NOMO-1 (cell line): ENCODE results near the gene NPTXR.
"Not testable (repeated sequence)": the region's sequence is repeated elsewhere in the genome, so short reads cannot be mapped to it uniquely, and the experiment has no call there.

Source experiments
- DNase-seq, 2 experiments: peaks; one replicate each; lab custom pipeline; 2025; ENCODE audit not compliant: unreplicated experiment in 2 of 2; lab: John Stamatoyannopoulos, UW

Gene NPTXR

DNA sequence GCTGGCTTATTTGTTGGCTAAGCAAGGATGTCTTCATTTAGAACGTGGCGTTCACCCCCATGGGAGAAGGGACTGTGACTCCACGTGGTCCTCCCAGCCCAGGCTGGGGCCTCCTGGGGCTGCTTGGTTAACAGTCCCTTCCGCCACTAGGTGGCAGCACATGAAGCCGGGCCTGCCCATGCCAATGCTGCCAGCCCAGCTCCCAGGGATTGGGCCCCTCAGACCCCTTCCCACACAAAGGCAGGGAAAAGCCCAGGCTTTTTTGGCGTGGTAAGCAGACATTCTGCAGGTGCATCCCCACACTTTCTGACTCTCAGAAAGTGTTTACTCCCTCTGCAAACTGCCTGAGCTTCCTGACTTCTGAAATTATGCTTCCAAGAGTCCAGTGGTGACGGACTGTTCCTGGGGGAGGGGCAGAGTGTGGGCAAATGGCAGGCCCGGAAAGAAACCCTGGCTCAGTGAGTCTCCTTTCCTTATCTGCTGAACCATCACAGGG, 25.1 kb upstream of the NPTXR start:
- peak; percentile 28 to 58 for DNase-seq

DNA sequence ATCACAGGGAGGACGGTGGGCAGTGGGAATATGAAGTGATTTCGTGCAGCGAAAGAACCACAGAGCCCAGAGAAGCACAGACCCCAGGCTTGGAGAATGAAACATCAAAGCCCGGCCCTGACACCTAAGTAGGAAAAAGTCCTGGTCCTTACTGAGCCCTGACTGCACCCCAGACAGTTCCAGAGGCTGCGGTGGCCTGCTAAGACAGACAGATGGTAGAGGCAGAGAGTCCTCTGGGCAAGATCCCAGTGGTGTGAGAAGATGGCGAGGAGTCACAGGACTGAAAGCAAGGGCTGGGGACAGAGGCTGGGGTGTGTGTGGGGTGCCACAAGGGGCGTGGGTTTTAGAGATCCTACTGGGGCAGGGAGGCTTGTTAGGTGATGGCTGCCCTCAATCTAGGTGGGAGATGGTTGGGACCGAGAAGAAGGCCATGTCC, 24.5 kb upstream of the NPTXR start:
- DNase-seq: no peak

DNA sequence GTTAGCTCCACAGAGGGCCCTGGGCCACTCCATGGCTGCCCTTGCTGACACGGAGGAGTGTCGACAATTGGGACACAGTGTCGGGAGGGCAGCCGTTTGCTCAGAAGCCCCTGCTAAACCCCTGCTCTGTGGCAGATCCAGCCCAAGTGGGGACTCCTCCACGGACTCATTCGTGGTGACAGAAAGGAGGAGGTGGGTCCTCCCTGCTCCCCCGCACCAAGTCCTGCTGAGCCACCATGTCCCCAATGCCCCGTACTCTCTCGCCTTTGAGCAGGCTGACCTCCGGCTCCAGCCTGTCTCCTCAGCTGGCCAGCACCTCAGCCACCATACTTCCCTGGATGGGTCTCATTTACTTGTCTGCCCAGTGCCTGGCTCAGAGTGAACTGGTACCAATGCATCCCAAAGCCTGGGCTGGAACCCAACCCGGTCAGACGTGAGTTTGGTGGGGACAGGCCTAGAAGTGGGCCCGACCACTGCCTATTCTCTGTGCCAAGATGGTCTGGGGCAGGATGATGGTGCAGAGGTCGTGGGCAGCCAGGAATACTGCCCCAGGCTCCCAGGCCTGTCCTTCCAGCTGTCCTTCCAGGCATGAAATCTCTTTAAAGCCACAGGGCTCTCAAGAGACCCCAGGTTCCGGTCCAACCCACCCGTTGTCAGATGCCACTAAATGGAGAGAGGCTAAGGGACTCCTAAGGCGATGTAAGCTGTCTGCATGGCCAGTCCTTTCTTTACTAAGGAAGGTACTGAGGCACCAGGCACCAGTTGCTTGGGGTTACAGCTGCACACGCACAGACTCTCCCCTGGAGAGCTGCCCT, 23.9 kb upstream of the NPTXR start:
- DNase-seq: no peak

DNA sequence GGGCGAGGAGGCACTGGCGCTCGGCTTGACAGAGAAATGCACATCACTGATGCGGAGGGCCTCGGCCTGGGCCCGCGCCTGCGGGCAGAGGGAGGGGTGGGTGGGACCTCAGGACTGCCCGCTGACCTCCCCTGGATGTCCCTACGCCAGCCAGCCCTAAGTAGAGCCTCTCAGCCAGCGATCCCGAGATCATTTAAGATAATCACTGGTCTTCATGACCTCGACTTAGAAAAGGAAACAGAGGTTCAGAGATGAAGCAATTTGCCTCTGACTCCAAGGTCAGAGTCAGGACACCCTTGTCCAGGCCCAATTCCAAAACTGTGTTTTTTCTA, 23.3 kb upstream of the NPTXR start:
- no peak for DNase-seq

DNA sequence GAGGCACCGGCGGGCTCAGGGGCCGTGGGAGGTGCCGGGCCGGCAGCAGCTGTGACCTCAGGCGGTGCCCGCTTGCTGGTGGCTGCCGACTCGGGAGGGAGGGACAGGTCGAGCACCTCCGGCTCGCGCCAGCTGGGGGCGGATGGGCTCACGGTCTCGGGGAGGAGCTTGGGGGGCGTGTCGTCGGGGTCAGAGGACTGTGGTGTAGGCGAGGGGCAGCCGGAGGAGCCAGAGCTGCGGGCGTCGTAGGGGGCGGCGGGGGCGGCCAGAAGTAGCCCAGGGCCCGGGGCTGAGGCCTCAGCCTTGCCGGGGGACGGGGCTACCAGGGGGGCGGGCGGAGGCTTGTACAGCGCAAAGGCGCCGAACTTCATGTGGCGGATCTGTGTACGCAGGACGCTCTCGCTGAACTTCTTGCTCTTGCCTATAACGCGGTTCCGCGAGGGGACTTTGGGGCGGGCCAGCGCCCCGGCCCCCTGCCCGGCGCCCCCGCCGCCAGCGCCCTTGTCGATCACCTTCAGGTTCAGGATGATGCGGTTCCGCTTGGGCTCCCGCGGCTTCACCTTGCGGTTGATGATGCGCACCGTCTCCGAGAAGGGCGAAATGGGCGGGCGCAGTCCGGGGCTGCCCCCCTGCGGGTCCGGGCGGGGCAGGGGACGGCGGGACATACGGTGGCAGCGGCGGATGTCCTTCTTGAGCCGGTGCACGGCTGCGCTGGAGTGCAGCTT, 22.7 kb upstream of the NPTXR start:
- DNase-seq: no peak

DNA sequence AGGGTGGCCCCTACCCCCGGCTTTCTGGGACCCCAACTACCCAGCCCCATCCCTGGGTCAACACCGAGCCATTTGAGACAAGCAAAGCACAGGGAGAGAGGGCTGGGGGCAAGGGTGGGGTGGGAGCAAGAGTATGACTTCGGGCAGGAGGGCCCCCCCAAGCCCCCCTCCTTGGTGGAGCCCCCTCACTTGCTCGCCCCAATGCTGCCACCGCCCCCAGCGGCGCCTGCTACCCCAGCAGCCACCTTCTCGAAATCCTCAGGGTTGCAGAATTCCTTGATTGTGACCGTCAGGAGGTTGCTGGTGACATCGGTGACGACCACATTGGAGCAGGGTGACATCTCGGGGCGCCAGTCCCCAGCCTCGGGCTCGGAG, 22.2 kb upstream of the NPTXR start:
- DNase-seq: no peak

DNA sequence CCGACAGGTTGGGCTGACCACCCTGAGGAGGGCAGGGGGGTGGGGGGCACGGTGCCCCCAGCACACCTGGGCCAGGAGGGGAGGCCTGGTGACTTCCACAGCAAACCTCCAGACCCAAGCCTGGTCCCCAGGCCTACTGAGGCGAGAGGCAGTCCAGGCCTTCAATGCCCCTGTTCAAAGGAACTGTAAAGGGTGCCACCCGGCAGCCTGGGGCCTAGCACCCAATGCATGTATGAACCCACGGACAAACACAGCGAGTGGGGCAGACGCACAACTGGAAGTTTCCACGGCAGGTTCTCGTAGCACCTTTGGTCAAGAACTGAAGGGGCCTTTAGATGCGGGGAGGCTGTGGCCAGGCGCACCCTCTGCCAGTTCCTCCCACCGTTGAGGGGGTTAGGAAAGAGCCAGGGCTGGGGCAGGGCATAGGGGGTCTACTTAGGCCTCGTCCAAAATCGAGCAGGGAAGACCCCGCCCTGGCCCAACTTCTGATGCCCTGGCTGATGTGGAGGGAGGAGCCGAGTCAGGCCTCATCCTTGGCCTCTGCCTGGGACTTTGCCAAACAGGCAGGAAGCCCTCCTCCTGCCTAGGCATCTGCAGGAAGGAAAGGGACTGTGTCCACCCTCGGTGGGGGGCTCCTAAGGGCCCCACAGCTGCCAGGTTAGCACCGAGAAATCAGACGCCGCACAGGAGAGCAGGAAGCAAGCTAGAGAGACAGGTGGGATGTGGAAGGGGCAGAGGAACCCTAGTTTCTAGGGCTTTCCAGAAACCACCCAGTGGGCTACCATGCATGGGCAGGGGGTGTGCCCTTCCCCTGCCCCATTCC, 21.6 kb upstream of the NPTXR start:
- no peak for DNase-seq

DNA sequence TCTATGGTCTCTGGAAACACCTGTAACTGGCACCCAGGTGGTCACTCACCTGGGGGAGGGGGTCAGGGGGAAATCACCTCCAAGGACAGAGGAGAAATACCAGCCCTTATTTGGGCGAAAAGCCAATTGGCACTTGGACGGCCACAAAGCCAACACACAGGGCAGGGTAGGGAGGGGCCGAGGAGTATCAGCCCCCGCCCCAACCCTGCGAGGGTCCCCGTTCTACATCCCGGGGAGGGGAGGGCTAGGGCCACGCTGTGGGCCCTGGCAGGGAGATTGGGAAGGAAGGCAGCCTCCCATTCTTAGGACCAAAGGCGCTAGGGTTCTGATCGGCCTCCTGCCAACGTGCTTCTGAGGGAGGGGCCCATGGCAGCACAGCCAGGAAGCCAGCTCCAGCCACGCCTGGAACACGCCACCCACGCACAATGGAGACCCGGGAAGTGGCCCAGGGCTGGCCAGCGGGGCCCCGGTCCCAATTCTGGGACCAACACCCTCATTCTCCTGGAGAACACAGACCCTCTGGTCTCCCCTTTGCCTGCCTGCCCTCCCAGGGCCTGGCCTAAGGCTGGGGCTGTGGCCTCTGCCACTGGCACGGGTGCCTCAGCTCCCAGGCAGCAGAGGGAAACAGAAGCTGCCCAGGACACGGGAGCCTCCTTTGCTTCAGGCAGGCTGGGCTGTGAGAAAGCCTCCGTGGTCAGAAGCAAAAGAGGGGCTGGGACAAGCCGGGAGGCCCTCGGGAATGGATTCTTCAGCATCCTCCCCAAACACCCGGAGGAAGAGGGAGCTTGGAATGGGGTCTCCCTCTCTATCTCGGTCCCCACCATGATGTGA, 20.7 kb upstream of the NPTXR start:
- DNase-seq: no peak

DNA sequence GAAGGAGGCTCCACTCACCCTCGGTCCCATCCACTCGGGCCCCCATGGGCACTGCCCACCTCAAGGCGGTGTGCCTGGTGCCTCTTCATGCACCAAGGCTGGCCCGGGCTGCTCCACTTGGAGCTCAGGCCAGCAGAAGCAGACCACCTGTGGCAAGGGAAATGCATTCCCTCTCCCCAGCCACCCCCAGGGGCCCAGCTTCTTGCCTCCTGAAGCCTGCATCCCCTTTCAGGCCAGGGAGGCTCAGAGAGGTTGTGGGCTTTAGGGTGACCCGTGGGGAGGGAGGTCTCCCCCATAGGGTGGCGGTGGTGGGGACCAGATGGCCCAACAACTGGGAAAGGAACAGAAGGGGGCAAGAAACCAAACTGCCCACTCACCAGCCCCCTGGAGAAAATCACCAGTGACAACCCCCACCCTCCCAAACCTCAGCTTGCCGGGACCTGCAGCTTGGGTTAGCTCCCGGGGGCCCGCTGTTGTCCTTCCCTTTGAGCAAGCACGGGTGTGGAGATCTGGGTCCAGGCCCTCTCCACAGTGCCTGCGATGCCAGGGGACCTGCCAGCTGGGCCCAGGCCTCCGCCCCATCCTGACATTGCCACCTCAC, 19.8 kb upstream of the NPTXR start:
- no peak for DNase-seq

DNA sequence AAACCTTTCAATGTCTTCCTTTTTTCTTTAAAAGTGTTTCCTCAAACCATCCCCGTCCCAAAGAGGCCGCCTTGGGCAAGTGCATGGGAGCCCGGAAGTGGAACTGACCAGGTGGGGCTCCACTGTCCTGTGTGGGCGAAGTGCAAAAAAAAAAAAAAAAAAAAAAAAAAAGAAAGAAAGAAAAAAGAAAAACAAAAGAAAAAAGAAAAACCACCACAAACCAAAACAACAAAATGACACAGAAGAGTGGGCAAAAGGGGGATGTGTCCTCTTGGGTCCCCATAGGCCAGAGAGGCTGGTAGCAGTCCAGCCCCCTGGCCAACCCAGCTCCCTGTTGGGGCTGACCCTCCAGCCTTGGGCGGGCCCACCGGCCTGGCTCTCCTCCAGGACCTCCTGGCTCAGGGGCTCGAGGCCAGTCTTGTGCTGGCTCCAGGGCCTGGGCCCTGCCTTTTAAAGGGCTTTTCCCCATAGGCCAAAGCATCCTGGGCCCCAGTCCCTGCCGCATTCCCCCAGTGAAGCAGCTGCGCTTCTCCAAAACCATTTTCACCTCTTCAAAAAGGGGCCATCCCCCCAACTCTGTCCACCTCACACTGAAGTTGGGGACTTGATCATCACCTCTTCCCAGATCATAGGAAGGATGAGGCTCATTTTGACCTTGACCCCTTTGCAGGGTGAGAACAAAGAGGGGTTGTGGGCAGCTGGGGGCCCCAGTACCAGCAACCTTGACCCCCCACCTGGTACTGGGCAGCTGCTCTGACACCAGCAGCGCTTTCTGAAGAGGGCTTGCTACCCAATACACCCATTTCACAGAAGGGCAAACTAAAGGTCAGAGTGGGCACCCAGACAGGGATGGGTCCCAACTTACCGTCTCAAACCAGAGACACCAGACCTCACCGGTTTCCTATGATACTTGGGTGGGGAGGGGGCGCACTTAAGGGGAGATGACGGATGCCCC, 18.8 kb upstream of the NPTXR start:
- no peak for DNase-seq

DNA sequence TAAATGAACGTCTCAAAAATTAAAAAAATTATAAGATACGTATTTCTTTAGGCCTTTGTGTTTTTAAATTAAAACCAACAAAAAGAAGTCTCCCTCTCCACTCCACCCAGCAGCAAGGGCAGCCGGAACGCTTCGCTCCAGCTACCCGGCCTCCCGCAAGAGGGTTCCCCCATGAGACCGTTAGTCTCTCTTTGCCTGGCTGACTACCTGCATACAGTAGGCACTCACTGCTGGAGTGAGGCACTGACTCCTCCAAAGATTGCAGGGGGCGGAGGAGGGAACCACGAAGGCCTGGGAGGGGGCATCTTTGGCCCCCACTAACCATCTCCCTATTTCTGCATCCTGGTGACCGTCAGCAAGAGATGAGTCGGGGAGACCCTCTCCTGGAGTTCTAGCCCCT, 18.1 kb upstream of the NPTXR start:
- no peak for DNase-seq

DNA sequence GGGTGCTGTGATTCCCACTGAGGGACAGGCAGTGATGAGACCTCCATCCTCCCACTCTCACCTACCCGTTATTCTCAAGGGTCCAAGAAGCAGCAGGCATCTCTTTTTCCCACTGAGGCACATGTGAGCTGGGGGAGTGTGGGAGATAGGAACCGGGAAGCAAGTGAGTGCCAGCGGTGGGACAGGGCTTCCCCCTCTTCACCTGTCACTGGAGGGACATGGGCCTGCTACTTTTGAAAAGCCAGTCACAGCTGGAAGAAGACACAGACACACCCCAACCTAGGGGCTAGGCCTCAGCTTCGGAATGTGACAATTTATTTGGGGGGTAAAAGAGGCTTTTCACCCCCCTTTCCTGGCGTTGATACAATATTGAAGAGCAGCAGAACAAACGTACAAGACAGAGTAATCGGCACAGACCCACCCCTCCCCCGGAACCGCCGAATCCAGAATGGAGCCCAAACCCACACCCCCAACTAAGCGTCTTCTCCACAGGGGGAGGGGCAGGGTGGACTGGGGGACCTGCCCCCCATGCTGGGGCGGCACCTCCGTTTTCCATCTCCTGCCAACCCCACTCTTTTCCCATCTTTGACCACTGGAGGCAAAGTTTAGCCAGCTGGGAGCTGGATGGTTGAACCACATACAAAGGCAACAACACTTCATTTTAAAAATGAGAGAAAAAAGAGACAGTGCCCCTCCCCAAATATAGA, 17.5 kb upstream of the NPTXR start:
- no peak for DNase-seq

DNA sequence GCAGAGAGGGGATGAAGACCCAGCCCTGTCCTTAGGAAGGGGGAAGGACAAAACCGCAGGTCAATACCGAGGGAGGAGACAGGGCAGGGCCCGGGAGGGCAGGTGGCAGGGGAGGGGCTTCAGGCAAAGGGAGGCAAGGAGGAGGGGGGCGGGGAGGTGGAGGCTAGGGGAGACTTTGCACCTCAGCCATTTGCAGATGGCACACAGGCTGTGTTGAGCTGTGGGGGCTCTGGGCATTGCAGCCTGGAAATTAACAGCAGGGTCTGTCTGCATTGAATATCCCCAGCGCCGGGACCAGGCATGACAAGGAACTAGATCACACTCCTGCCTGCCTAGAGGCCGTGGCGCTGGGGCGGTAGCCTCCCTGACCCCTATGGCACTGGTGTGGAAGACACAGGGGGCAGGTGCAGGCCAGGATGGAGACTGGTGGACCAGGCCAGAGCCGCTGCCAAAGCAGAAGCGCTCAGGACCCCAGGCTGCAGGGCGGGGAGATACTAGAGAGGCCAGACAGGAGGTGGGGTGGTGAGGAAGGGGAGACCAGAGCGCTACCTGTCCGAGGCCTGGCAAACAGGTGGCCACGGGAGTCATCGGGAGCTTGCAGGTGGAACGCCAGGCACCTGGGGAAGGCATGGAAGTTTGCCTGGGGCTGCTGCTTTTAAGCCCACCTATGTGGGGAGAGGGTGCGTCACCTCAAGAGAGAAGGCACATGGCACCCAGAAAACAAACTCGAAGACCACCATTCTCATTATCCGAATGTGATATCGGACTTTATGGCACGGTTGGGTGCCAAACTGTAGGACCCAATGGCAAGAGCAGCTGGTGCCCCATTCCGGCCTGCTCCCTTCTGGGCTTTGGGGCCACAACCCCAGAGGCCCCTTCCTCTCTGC, 16.7 kb upstream of the NPTXR start:
- no peak for DNase-seq

DNA sequence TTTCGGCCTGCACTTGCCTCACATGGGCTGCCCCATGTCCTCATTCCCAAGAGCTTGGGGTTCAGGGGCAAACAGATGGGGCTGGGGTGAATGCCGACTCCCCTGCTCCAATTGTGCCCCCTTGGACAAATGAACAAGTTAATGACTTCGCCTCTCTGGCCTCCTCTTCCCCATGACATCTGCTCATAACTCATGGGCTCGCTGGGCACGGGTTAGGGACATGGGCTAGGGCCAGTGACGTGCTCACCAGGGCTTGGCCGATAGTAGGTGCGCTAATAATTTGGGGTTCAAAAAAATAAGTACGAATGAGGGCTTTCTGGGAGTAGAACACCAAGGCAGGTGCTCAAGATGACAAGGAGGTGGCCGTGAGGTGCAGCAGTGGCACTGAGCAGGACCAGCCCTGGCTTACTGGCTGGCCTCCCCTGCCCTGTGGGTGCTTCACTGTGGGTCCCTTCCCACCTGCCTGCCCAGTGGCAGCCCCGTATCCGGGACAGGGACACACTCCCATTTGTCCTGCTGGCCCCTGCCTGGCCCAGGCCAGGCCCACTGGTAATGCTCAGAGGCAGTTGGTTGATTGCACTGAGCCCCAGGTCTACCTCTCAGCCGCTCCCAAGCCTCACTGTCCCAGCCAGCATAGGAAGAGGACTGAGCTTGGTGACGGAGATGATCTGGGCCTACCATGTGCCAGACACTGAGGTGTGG, 15.9 kb upstream of the NPTXR start:
- no peak for DNase-seq

DNA sequence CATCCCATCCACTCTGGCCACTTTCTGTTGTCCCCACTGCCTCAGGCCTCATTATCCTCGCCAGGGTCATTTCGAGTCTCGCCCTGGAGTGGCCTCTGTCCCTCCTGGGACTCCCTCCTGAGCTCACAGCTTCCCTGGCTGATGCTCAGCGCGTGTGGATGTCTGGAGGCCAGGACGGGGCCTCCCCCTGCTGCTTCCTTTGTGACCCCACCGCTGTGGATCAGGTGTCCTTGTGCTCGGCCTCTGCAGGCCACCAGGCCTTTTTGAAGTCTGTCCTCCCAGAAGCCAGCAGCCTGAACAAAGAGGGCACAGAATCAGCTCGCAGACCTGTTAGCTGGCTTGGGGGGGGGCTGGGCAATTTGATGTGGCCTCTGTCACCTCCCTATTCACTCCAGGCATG, 14.7 kb upstream of the NPTXR start:
- DNase-seq: no peak

DNA sequence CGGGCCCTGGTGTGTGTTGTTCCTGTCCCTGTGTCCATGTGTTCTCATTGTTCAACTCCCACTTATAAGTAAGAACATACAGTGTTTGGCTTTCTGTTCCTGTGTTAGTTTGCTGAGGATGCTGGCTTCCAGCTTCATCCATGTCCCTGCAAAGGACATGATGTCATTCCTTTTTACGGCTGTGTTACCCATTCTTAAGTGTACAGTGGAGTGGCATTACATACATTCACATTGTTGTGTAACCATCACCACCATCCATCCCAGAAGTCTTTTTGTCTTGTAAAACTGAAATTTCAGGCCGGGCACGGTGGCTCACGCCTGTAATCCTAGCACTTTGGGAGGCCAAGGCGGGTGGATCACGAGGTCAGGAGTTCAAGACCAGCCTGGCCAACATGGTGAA, 10.6 kb upstream of the NPTXR start:
- not testable (repeated sequence) for DNase-seq

DNA sequence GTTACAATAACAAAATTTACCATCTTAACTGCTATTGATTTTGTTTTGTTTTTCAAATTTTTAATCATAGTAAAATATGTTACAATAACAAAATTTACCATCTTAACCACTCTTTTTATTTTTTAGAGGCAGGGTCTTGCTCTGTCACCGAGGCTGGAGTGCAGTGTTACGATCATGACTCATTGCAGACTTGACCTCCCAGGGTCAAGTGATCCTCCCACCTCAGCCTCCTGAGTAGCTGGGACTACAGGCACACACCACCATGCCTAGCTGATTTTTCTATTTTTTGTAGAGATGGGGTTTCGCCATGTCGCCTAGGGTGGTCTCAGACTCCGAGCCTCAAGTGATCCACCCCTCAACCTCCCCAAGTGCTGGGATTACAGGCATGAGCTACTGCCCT, 10.1 kb upstream of the NPTXR start:
- not testable (repeated sequence) for DNase-seq
